ENCODE data around the gene NMRK1. TPM values are rescaled to one million over a fixed set of nuclear protein-coding genes. Genes with fewer than 3 reads are reported as not detected.

Gene NMRK1
- total and polyA plus RNA-seq, 2 of the 13 experiments (the other 11 are each of a cell fraction or from before 2014, with no cell fraction given), result 9.1 to 12.9 TPM

GRCh38 chr9:75046725-75047345 is 41.1 kb downstream of the NMRK1 start:
- ChIA-PET CTCF (ENCODE audit: low intra/inter-chr PET ratio, low total read pairs) (no interaction called here), POLR2A (no interaction called here)
- H3K4me3 ChIP-seq (replicated peaks in 1 of 3; ENCODE audit: insufficient read depth in 1 of 3, low read depth in 2 of 3, low read length in 3 of 3), result no peak overlapping the region
- no peaks in the 10 kb centered on the region for H3K36me3 ChIP-seq (replicated peaks in 1 of 2; ENCODE audit: control insufficient read depth in 1 of 2, insufficient read depth in 2 of 2, low read length in 2 of 2)
- no peaks in the 10 kb centered on the region for H3K9me3 ChIP-seq (ENCODE audit: low read length)
- no peak overlapping the region for H3K9ac ChIP-seq (ENCODE audit: insufficient read depth, low read depth, low read length)
- in situ Hi-C loops (cut with HindIII; ENCODE audit: extremely low pct_ligation_motif_present, low pct_unique_long_range_greater_than_20kb), result no loop called here
- no peak overlapping the region for H3K4me2 ChIP-seq (ENCODE audit: low read depth, low read length)
- no peak for TF ChIP-seq HHEX (CRISPR knock-in tag; IDR thresholded peaks at IDR 0.05)
- TF ChIP-seq POGK (CRISPR knock-in tag; conservative IDR thresholded peaks at IDR 0.05), result no peak
- TF ChIP-seq PCBP1 (IDR thresholded peaks at IDR 0.05; ENCODE audit: borderline replicate concordance, low read depth, low read length), result no peak
- TF ChIP-seq DMAP1 (CRISPR knock-in tag; IDR thresholded peaks at IDR 0.05), result no peak
- no peak for TF ChIP-seq ZBTB2 (CRISPR knock-in tag; IDR thresholded peaks at IDR 0.05; ENCODE audit: low read depth)
- TF ChIP-seq, protein P1, sequence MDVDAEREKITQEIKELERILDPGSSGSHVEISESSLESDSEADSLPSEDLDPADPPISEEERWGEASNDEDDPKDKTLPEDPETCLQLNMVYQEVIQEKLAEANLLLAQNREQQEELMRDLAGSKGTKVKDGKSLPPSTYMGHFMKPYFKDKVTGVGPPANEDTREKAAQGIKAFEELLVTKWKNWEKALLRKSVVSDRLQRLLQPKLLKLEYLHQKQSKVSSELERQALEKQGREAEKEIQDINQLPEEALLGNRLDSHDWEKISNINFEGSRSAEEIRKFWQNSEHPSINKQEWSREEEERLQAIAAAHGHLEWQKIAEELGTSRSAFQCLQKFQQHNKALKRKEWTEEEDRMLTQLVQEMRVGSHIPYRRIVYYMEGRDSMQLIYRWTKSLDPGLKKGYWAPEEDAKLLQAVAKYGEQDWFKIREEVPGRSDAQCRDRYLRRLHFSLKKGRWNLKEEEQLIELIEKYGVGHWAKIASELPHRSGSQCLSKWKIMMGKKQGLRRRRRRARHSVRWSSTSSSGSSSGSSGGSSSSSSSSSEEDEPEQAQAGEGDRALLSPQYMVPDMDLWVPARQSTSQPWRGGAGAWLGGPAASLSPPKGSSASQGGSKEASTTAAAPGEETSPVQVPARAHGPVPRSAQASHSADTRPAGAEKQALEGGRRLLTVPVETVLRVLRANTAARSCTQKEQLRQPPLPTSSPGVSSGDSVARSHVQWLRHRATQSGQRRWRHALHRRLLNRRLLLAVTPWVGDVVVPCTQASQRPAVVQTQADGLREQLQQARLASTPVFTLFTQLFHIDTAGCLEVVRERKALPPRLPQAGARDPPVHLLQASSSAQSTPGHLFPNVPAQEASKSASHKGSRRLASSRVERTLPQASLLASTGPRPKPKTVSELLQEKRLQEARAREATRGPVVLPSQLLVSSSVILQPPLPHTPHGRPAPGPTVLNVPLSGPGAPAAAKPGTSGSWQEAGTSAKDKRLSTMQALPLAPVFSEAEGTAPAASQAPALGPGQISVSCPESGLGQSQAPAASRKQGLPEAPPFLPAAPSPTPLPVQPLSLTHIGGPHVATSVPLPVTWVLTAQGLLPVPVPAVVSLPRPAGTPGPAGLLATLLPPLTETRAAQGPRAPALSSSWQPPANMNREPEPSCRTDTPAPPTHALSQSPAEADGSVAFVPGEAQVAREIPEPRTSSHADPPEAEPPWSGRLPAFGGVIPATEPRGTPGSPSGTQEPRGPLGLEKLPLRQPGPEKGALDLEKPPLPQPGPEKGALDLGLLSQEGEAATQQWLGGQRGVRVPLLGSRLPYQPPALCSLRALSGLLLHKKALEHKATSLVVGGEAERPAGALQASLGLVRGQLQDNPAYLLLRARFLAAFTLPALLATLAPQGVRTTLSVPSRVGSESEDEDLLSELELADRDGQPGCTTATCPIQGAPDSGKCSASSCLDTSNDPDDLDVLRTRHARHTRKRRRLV (CRISPR knock-in tag; IDR thresholded peaks at IDR 0.05), result no peak
- TF ChIP-seq ZNF883 (CRISPR knock-in tag; IDR thresholded peaks at IDR 0.05; ENCODE audit: not compliant biosample characterization), result no peak
- TF ChIP-seq HOXA9 (CRISPR knock-in tag; IDR thresholded peaks at IDR 0.05; ENCODE audit: borderline replicate concordance), result no peak
- intact Hi-C loops (cut with micrococcal nuclease; ENCODE audit: unreplicated experiment), result no loop called here
- ATAC-seq (no peak), DNase-seq (ENCODE audit: low spot score) (no peak), FAIRE-seq (no peak)
- H3K27me3 ChIP-seq (ENCODE audit: control insufficient read depth in 1 of 2, insufficient read depth in 2 of 2, low read length in 2 of 2), result no peaks in the 10 kb centered on the region
- 51% methylated on average over 3 of the region's 3 CpGs for WGBS (ENCODE audit: low lambda C conversion rate)
- H3K4me1 ChIP-seq (ENCODE audit: insufficient read depth, low read length), result no peaks in the 10 kb centered on the region
- H4K20me1 ChIP-seq (ENCODE audit: insufficient read depth, low read length), result no peaks in the 10 kb centered on the region
- H2AFZ ChIP-seq (ENCODE audit: low read length), result no peak overlapping the region
- no TSS peak for BruUV-seq (replicated peaks)
- H3K79me2 ChIP-seq (ENCODE audit: insufficient read depth, low read length), result no peaks in the 10 kb centered on the region
- H3K27ac ChIP-seq (ENCODE audit: extremely low read length, insufficient read depth, low read length), result no peak overlapping the region

All from HepG2 (cell line).